Peyer's patch (tissue), 4 donors: ENCODE results near the gene SV2B. TPM values are rescaled to one million over a fixed set of nuclear protein-coding genes. Genes with fewer than 3 reads are reported as not detected.

Experiments used
- DNase-seq, 3 donors: peaks; one replicate each; pipeline ENCODE4 v3.0.0-alpha.2; 2017 to 2019
- H3K27ac ChIP-seq, 4 donors: fragments of 200-600 bp; sonication (generic); one replicate each; pipeline ENCODE4 v1.5.1; 2016 to 2019
- H3K27me3 ChIP-seq, 2 donors: fragments of 200-600 bp; sonication (generic); one replicate each; pipeline ENCODE4 v1.5.1; 2019
- H3K36me3 ChIP-seq, 3 donors: fragments of 200-600 bp; sonication (generic); one replicate each; pipeline ENCODE4 v1.5.1; 2016 to 2019
- H3K4me1 ChIP-seq, 4 donors: fragments of 200-600 bp; sonication (generic); one replicate each; pipeline ENCODE4 v1.5.1; 2016 to 2019
- H3K4me3 ChIP-seq, 4 donors: fragments of 200-600 bp; sonication (generic); 1 replicate in 3 of 4; 2 replicates in 1 of 4; pipeline ENCODE4 v1.5.1; 2016 to 2019; ENCODE audit warnings: mild to moderate bottlenecking in 1 of 4
- H3K9me3 ChIP-seq, 4 donors: fragments of 200-600 bp; sonication (generic); one replicate each; pipeline ENCODE4 v1.5.1; 2016 to 2019; ENCODE audit warnings: mild to moderate bottlenecking in 1 of 4
- CTCF ChIP-seq, 6 experiments: fragments of 450-650 bp in 4 of 6; fragments of 200-600 bp in 2 of 6; sonication (generic) in 1 of 6; IDR thresholded peaks; one replicate each; pipeline ENCODE4 v1.5.1; 2017 to 2019; ENCODE audit warnings: antibody characterized with exemption in 6 of 6, mild to moderate bottlenecking in 3 of 6, moderate library complexity in 1 of 6
- POLR2A ChIP-seq, 2 donors: fragments of 450-650 bp; IDR thresholded peaks; one replicate each; pipeline ENCODE4 v1.5.1; 2017; ENCODE audit warnings: antibody characterized with exemption in 2 of 2, mild to moderate bottlenecking in 2 of 2, moderate library complexity in 2 of 2
- total RNA-seq, 4 donors: library from RNA; depleted of rRNA; stranded (reverse); fragments of >200 nt; gene quantifications; one replicate each; pipeline ENCODE4 v1.1.0, GENCODE V29; 2016

Gene SV2B
- total RNA-seq, 4 donors from 2014 or later = 0.18 to 2.5 (median 0.69) TPM

- TF ChIP-seq CTCF (IDR thresholded peaks at IDR 0.05) = no peak
- H3K27me3 ChIP-seq = no peaks in the 10 kb centered on the region
These were observed 16.3 kb downstream of the SV2B start for GRCh38 chr15:91116113-91117067.

GRCh38 chr15:91117375-91117774 is 17.3 kb downstream of the SV2B start:
- DNase-seq = no peak
- Histone ChIP-seq H3K27ac (no peak overlapping the region), H3K4me3 (no peak overlapping the region), H3K9me3 (no peaks in the 10 kb centered on the region), H3K27me3 (no peaks in the 10 kb centered on the region), H3K36me3 (no peaks in the 10 kb centered on the region), H3K4me1 (no peaks in the 10 kb centered on the region)
- no peak for TF ChIP-seq CTCF (IDR thresholded peaks at IDR 0.05)

More at GRCh38 chr15:91116113-91117067, 16.3 kb downstream of the SV2B start:
- H3K4me1 ChIP-seq = no peaks in the 10 kb centered on the region
- no peak overlapping the region for H3K4me3 ChIP-seq
- no peak overlapping the region for H3K27ac ChIP-seq
- no peaks in the 10 kb centered on the region for H3K36me3 ChIP-seq
- no peaks in the 10 kb centered on the region for H3K9me3 ChIP-seq
- no peak for DNase-seq

GRCh38 chr15:91118817-91119590 is 18.9 kb downstream of the SV2B start:
- Histone ChIP-seq H3K27ac (no peak overlapping the region), H3K4me1 (no peaks in the 10 kb centered on the region), H3K27me3 (no peaks in the 10 kb centered on the region), H3K4me3 (no peak overlapping the region), H3K36me3 (no peaks in the 10 kb centered on the region), H3K9me3 (no peaks in the 10 kb centered on the region)
- TF ChIP-seq POLR2A (IDR thresholded peaks at IDR 0.05) (no peak), CTCF (IDR thresholded peaks at IDR 0.05) (no peak)
- DNase-seq = no peak

GRCh38 chr15:91122296-91122695 is 22.2 kb downstream of the SV2B start:
- Histone ChIP-seq H3K4me3 (no peak overlapping the region), H3K9me3 (no peaks in the 10 kb centered on the region), H3K27me3 (no peaks in the 10 kb centered on the region), H3K4me1 (no peaks in the 10 kb centered on the region), H3K27ac (no peak overlapping the region), H3K36me3 (no peaks in the 10 kb centered on the region)
- TF ChIP-seq CTCF (IDR thresholded peaks at IDR 0.05) (no peak), POLR2A (IDR thresholded peaks at IDR 0.05) (no peak)
- DNase-seq = no peak

- H3K27me3 ChIP-seq = no peaks in the 10 kb centered on the region
- TF ChIP-seq CTCF (IDR thresholded peaks at IDR 0.05) = no peak
- TF ChIP-seq POLR2A (IDR thresholded peaks at IDR 0.05) = no peak
- H3K4me3 ChIP-seq = no peak overlapping the region
- H3K4me1 ChIP-seq = no peaks in the 10 kb centered on the region
- no peak overlapping the region for H3K27ac ChIP-seq
- H3K9me3 ChIP-seq = no peaks in the 10 kb centered on the region
- DNase-seq = no peak
- no peaks in the 10 kb centered on the region for H3K36me3 ChIP-seq
These were observed 24.1 kb downstream of the SV2B start for GRCh38 chr15:91124132-91124531.
